HG03565 (cell line): ENCODE results near the gene UNC5A.

Experiments
- ATAC-seq: cut with Tn5 transposase; IDR thresholded peaks from one replicate; pipeline ENCODE4 v1.9.1; 2021; ENCODE audit warnings: mild to moderate bottlenecking, moderate library complexity; ENCODE audit not compliant: unreplicated experiment

The UNC5A gene

DNA sequence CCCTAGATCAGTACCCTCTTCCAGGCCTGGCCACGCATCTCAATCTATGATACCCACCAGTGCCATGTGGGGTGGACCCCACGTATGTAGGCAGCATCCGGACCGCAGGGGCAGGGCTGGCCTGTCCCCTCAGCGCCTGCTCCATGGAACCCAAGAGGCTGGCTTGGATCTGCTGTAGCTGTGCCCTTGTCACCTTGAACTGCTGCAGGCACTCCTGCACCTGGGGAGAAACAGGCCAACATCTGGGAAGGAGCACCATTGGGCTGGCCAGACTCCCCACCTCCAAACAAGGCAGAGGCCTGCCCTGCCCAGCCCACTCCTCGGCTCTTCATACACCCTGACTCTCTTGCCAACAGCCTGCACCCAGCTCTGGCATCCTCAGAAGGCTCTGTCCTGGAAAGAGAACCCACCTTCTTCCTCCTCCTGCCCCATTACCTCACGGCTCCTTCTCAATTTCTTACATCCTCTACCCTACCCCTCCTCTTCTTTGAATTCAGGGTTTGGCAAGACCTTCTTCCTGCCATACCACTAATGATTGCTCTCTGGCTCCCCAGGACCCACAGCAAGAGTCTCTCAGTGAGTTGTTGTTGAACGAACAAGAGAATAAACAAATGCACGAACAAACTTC, 81.1 kb downstream of the UNC5A start:
- ATAC-seq = no peak

DNA sequence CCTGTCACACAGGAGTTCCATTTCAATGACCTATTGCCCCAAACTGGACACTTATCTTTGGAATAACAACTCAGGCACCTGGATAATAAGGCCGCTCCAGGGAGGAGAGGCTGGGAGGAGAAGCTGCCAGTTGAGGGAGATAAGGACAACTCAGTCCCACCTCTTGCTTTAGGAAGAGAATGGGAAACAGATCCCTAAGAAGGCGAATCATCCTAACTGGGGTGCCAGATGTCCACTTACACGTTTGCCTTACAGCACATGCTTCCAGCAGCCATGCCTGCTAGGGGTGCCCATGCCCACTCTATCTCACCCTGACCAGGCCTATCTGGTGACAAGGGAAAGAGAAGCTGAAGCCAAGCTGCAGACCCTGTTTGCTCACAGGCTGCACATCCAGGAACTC, 82.3 kb downstream of the UNC5A start:
- ATAC-seq = no peak

GRCh38 chr5:176894298-176894697, 83.9 kb downstream of the UNC5A start:
- no peak for ATAC-seq

GRCh38 chr5:176895831-176896230, 85.5 kb downstream of the UNC5A start:
- ATAC-seq = no peak

- no peak for ATAC-seq
These were observed 86.9 kb downstream of the UNC5A start for GRCh38 chr5:176897263-176897662.

GRCh38 chr5:176899296-176899891, 89.0 kb downstream of the UNC5A start, which contains the start of gene HK3:
TSS of gene HK3 (minus strand) at chr5:176899346. CDS start at chr5:176896159, 3,187 bp downstream.
- ATAC-seq = no peak

DNA sequence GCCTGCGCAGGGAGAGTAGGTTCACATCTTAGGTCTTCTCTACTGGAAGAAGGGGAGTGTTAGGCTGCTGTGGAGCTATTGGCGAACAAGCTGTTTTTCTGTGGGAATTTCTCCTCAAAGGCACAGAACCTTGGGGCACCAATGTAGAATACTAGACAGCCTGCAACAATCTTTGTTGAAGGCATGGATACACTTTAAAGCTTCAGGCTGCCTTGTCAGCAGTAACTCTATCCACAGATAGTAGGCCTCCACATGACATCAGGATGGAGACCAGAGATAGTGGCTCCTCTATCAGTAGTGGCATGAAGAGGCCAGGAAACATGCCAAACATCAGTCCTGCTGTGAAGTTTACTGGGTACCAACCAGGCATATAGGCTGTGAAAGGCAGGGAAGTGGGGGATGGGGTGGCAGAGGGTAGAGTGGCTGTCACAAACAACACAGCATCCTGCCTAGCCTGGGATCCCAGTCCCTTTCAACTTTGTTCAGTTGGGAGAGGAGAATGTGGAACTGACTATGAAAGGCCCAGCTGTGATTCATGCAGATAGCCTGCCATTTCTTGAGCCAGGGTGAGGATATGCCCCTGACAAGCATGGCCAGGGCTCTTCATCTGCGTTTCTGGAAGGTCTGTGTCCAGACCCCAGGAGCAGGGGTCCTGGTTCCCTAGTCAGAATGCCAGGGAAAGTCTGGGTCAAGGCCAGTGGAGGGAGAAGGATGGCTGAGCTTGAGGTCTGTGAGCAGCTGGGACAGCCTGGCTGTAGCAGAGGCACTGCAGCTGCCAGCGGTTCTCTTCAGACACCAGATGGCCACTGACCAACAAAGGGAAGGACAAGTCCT, 89.8 kb downstream of the UNC5A start:
- no peak for ATAC-seq

DNA sequence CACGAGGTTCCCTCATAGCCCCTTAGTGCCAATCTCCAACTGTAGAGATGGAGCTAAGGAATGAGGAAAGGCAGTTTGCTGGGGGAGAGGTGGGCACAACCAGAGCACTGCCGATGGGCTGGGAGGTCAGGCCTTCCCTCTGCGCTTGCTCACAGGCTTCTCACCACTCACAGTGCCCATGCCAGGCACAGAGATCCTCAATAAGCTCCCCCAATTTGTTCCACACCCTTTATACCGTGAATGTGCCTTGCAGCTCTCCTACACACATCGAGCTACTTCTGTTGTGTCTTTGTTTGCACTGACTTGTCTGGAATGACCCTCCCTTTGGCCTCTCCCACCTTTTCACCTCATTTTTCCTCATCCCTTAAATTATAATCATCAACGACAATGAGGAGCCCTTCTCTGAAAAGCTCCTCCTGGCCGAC, 90.4 kb downstream of the UNC5A start:
- ATAC-seq = no peak

GRCh38 chr5:176901260-176902101, 91.1 kb downstream of the UNC5A start:
- ATAC-seq = no peak

- no peak for ATAC-seq
These were observed 91.9 kb downstream of the UNC5A start for GRCh38 chr5:176902102-176902814.

- ATAC-seq = no peak
These were observed 92.7 kb downstream of the UNC5A start for GRCh38 chr5:176902911-176903664.

DNA sequence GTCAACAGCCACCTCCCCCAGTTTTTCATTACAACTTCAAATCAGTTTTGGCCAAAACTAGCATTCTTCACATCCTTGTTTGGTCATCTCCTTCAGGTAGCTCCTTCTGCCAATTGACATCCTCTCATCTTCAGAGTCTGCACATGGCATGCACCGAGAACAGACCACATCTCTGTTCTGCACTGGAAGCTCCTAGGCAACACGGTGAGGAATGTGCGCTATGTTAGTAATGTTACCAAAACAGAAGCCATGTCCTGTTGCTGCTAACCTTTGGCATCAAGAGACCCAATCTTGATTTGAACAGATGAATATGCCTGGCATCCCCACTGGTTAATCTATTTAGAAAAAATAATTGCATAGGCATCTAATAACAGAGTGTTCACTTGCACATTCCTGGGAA, 93.9 kb downstream of the UNC5A start:
- ATAC-seq = no peak

DNA sequence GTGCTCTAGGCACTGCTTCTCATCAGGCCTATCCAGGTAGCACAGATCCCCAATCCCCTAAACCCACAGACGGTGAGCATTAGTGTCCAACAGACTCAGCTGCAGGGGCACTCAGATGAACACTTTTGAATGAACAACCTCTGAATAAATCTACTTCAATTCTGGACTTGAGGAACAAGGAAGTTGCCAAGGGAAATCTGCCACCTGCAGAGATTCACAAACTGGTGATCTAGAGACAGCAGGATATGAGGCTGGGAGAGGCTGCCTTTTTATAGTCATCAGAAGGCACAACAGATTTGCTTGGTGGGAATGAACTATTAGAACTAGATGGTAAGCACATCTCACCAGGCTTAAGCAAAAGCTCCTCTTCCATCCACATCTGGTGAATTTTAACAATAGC, 95.8 kb downstream of the UNC5A start:
- ATAC-seq = no peak

DNA sequence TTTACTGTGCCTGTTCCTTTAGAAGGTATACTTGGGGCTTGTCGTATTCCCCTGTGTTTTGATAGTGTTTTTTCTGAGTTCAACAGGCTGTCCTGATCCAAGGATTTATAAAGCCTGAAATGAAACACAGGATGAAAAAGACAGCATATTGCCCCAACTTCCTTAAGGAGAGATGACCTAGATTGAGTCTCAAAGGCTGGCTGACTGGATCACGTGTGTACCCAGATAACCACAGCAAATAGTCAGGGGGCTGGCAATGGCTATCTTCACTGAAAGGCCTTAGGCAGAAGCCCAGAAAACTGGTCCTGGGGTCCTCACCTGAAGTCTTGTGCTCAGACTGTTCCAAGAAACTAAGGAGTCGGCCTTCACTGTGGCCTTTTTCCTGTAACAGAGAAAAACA, 96.4 kb downstream of the UNC5A start:
- no peak for ATAC-seq

- ATAC-seq = no peak
These were observed 98.5 kb downstream of the UNC5A start for GRCh38 chr5:176908675-176909368.

- ATAC-seq = no peak
These were observed 101.8 kb downstream of the UNC5A start for GRCh38 chr5:176912115-176912514.

DNA sequence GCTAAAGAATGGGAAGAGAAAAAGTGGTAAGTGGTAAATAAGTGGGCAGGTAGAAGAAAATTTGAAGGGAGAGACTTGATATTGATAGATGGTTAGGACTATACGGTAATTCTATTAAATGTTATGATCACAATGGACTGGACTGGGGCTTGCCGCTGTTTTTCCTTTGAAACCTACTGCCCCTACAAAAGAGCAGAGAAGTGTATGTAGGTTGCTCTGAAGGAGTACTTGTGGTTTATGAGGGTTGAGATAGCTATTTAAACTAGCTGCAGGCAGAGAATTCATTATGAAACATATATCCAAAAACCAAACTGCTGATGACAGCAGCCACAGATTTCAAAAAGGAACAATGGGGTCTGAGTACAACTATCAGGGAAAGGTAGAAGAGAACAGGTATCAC, 105.5 kb downstream of the UNC5A start:
- no peak for ATAC-seq

GRCh38 chr5:176916337-176916736, 106.0 kb downstream of the UNC5A start:
- ATAC-seq = no peak

GRCh38 chr5:176918613-176919012, 108.3 kb downstream of the UNC5A start:
- ATAC-seq = no peak
